ENCODE results near the gene MRPS9.

MRPS9 gene

DNA sequence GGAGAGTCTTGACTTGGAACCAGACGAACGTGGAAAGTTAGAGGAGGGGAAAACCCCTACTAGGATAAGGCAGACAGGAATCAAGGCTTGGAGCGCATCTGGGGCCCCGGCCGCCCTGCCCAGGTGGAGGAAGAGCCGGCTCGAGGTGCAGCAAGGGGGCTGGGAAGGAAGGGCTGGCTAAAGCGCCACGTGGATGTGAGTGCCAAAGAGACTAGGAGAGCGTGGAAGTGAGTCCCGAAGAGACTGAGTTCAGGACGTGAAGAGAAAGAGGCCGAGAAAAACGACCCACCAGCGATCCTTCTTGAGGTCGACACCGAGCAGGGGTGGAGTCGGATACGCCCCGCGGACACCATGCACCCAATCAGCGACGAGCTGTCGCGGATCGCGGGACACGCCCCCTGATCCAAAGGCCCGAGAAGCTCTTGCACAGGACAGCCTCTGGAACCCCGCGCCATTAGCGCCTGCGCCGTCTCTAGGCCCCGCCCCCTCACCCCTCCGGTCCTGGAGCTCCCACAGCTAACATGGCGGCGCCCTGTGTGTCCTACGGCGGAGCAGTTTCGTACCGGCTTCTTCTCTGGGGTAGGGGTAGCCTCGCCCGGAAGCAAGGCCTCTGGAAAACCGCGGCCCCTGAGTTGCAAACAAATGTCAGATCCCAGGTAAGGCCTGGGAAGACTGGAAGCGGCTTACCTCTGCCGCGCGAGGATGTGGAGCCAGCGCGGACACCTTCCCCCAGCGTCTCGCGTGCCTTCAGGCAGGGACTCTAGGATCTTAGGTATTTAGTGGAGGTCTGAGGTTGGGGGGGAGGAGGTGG lies at the start of gene MRPS9:
Gene MRPS9 (plus strand): TSS at position 498 of the 811 bp plus-strand sequence. CDS start 24 bp downstream, at position 522.
- DNase-seq = peak; percentile 89

DNA sequence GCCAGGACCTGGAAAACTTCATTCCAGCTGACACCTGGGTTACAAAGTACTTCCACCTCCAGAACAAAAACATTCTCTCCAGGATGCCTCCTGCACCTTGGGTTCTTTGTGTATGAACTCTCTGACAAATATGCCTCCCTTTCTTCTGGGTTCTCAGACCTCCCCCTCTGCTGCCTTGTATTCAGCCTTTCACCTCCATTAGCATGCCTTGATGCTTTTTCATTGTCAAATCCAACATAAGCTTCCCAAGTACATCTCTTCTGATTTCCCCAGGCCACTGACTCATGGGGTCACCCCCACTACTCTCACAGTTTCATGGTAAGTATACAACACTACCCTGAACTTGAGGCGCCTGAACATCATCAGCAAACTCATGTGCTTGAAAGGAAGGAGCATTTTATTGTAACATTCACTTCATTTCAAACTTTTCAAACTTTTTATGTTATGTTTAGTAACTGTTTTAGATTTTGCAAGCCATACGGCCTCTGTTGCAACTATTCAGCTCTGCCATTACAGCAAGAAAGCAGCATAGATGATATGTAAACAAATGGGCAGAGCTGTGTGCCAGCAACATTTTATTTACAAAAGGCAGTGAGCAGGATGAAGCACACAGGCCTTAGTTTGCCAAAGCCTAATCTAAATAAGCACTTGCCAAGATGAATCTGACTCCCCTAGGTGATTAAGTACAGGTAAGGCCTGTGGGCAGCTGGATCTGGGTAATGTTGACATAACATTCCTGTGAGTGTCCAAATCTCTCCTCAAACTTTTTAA lies 32.5 kb upstream of the MRPS9 start:
- no peak for DNase-seq

DNA sequence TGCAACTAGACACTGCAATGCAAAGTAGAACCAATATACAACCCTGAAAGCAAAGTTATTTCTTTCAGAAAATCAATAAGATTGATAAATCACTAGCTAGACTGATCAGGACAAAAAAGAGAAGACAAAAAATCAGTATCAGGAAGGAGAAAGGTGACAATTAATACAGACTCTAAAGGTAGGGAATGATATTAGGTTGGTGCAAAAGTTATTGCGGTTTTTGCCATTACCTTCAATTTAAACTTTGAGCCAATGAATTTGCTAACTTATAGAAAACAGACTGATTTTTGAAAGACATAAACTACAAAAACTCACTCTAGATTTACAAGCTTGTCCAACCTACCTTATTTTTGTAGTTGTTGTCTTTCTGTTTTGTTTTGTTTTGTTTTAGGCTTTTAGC lies 30.5 kb upstream of the MRPS9 start:
- DNase-seq = no peak

GRCh38 chr2:105032476-105032875 lies 5.4 kb upstream of the MRPS9 start:
- no peak for DNase-seq

- DNase-seq = no peak
These were observed 3.7 kb upstream of the MRPS9 start for GRCh38 chr2:105034170-105034569.

DNA sequence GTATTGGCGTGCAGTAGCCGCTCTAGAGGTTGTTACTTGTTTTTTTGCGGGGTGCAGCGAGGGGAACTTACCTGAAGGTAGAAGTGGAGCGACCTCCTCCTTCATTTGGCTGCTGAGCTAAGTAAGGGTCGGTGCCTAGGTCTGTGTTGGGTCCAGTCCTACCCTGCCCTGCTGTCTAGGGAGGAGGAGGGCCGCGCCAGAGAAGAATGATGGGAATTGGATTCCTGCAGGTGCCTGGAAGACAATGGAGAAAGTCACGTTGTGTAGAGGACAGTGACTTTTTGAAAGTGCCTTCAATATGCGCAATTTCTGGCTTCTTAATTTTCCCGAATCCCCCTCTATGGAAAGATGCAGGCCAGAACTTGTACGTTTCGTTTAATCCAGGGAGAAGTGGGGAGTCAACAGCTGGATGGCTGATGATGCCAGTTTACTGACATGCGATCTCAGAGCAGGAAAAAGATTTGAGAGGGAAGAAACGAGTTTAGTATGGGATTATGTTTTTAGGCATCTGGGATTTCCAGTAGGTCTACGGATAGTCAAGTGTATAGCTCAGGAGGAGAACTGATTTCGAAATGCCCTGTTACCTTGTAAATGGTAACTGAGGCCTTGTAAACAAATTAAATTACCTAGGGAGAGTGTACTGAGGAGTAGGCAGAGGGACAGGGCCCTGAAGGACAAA lies 653 bp downstream of the MRPS9 start:
- DNase-seq = no peak

DNA sequence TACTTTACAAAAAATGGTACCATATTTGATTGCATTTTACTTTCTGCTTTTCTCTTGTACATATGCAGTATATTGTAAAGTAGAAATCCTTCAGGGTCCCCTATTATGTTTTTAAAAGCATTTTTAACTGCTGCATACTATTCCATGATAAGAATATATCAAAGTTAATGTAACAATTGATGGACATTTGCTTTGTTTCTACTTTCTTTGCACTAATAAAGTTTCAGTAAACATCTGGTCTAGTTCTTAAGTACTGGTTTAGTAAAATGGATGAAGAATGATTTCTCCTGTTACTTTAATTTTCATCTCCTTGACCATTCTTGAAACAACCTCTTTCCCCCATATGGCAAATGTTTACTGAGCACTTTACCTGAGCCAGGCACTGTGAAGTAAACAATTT lies 1.7 kb downstream of the MRPS9 start:
- DNase-seq = no peak

- DNase-seq = no peak
These were observed 4.3 kb downstream of the MRPS9 start for GRCh38 chr2:105042189-105042588.

GRCh38 chr2:105052773-105053172 lies 14.9 kb downstream of the MRPS9 start:
- DNase-seq = no peak

GRCh38 chr2:105055613-105056012 lies 17.7 kb downstream of the MRPS9 start:
- DNase-seq = no peak

GRCh38 chr2:105056245-105056644 lies 18.4 kb downstream of the MRPS9 start:
- DNase-seq = no peak

DNA sequence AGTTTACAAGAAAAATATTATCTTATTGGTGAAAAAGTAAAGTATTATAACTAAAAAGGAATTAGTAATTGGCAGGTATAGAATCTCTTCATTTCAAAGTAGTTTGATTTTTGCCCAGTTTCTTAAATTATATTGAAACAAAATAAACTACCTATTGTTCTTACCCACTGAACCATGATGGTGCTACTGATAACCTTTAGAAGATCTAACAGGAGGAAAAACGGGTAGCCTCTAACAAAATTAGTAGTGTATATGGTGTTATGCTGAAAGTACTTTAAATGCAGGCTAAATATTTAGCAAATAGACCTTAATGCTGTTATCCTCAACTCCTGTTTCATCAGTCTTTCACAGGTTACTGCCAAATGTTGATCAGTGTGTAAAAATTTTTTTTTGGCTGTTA lies 19.1 kb downstream of the MRPS9 start:
- DNase-seq = no peak

GRCh38 chr2:105061560-105061959 lies 23.7 kb downstream of the MRPS9 start:
- DNase-seq = no peak

GRCh38 chr2:105062158-105062557 lies 24.3 kb downstream of the MRPS9 start:
- no peak for DNase-seq

DNA sequence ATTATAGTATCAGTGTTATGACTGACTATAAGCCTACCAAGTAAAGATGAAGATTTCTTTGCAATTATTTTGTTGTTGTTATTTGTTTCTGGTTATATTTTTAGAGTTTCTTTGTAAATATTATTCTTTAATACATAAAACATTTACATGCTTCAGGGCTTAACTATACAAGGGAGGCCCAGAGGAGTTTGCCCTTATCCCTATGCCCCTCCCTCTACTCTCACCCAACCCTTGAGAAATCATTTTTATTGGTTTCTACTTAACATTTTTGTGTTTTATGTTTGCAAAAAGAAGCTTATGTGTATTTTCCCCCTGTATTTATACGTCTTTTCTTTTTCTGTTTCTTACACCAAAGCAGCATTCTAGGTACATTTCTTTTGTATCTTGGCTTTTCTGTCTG lies 30.5 kb downstream of the MRPS9 start:
- DNase-seq = no peak

- no peak for DNase-seq
These were observed 31.0 kb downstream of the MRPS9 start for GRCh38 chr2:105068875-105069274.

GRCh38 chr2:105070010-105070865 lies 32.4 kb downstream of the MRPS9 start:
- DNase-seq = no peak

- DNase-seq = no peak
These were observed 33.5 kb downstream of the MRPS9 start for GRCh38 chr2:105071379-105071778.

DNA sequence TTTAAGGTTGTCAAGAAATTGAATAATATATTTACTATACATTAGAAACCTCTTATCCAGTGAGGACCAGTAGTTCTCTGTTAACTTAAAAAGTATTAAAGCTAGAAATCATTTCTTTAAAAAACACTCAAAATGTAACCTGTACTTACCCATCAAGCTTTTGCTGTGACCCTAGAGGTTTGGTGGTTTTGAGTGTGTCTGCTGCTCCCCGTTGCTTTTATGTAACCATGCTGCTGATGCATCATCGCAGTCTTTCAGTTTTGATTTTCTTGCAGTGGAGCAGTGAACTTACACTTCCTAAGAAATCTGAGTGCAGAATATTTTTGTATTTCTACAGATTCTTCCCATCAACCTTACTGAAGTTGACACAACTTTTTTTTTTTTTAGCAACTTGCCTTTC lies 34.2 kb downstream of the MRPS9 start:
- DNase-seq = no peak

DNA sequence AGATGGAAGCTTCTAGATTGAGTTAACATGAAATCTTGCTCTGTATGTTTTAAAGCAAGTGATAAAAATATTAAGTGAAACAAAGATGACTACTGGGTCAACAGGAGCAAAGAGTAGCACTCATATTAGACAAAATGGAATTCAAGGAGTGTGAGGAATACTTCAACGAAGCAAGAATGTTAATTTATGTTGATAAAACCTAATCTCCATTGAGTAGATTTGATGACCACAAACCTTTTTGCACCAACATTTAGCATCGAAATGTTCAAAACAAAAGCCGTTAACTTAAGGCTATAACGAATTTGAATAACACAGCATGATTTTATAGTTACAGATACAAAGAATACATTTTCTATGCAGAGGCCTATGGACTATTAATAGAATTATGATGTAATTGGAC lies 35.7 kb downstream of the MRPS9 start:
- no peak for DNase-seq

- no peak for DNase-seq
These were observed 38.3 kb downstream of the MRPS9 start for GRCh38 chr2:105076121-105076520.

GRCh38 chr2:105078906-105079495 lies 41.1 kb downstream of the MRPS9 start:
- no peak for DNase-seq
